ENCODE results near the gene PGPEP1.
A peak's percentile ranks its signal among the peaks of the same experiment; 100 is the strongest.
"Not testable (repeated sequence)": the region's sequence is repeated elsewhere in the genome, so short reads cannot be mapped to it uniquely, and the experiment has no call there.

Gene PGPEP1

DNA sequence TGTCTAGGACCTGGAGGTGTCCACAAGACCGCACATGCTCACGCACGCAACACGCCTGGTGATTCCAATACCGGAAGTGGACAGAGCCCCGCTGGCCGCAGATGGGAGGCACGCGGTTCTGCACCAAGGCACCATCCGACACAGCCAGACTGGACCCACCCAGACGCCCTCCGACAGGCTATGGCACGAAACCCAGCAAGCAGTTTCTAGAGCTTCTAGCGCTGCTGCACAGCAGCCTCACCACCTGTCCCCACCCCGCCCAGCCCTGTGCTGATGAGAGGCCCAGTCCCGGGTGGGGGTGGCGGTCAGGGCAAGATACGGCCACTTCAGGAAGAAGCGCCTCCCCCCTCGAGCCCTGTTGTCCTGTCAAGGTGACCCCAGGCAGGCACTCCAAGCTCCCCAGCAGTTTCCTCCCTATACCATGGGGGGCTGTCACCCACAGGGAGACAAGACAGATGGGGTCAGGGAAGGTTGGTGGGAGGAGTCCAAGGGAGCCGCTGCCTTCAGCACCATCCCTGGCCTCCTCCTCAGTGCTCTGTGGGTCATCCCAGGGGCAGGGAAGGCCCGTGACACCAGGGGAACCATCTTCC, 28.8 kb upstream of the PGPEP1 start:
- H3K27ac Mint-ChIP-seq = no peak overlapping the region
- H3K4me3 Mint-ChIP-seq = no peak overlapping the region
- H3K27me3 Mint-ChIP-seq = no peaks in the 10 kb centered on the region
- H3K9me3 Mint-ChIP-seq = no peaks in the 10 kb centered on the region
- ATAC-seq (replicated peaks) (no peak), DNase-seq (no peak)
- peaks cover 17 to 19% of the 10 kb centered on the region in 2 donors for H3K4me1 Mint-ChIP-seq (ENCODE audit: low read depth in 2 of 2)
- peaks cover 35% of the 10 kb centered on the region for H3K36me3 Mint-ChIP-seq (ENCODE audit: insufficient read depth)

DNA sequence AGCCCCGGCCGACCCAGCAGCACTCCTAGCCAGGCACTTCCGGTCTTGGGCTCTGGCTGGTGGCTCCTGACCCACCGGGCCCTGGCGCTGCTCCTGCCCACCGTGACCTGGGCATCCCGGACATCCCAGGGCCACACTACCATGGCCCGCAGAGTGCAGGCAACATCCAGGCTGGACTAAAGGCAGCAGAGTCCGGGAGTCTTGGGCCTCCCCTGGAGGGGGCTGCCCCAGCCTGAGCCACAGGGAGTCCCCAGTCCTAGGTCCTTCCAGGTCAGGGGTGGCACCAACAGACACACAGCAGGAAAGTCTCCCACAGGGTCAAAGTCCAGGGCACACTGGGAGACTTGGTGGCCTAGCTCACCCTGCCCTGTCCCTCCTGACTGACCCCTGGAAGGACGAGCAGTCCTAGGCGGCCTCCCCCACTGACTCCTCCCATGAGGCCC, 28.3 kb upstream of the PGPEP1 start:
- Mint-ChIP-seq H3K27ac (no peak overlapping the region), H3K27me3 (no peaks in the 10 kb centered on the region), H3K4me3 (no peak overlapping the region), H3K4me1 (ENCODE audit: low read depth in 2 of 2) (peaks cover 13 to 15% of the 10 kb centered on the region in 2 donors), H3K9me3 (no peaks in the 10 kb centered on the region), H3K36me3 (ENCODE audit: insufficient read depth) (peaks cover 30% of the 10 kb centered on the region)
- no peak for ATAC-seq (replicated peaks)
- DNase-seq = no peak

DNA sequence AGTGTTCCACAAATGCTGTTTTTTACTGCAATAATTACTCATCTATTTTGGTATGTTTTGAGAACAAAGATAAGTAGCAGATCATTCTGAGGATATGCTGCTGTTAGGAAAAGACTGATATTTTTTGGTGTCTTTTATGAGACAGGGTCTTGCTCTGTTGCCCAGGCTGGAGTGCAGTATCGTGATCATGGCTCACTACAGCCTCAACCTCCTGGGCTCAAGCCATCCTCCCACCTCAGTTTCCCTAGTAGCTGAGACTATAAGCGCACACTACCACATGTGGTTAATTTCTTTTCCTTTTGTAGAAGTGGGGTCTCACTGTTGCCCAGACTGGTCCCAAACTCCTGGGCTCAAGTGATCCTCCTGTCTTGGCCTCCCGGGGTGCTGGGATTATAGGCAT, 27.0 kb upstream of the PGPEP1 start:
- no peak overlapping the region for H3K27ac Mint-ChIP-seq
- peaks cover 30% of the 10 kb centered on the region for H3K36me3 Mint-ChIP-seq (ENCODE audit: insufficient read depth)
- no peak for ATAC-seq (replicated peaks)
- H3K27me3 Mint-ChIP-seq = no peaks in the 10 kb centered on the region
- DNase-seq = no peak
- H3K4me3 Mint-ChIP-seq = no peak overlapping the region
- H3K4me1 Mint-ChIP-seq (ENCODE audit: low read depth in 2 of 2) = peaks cover 16 to 18% of the 10 kb centered on the region in 2 donors
- H3K9me3 Mint-ChIP-seq = no peaks in the 10 kb centered on the region

DNA sequence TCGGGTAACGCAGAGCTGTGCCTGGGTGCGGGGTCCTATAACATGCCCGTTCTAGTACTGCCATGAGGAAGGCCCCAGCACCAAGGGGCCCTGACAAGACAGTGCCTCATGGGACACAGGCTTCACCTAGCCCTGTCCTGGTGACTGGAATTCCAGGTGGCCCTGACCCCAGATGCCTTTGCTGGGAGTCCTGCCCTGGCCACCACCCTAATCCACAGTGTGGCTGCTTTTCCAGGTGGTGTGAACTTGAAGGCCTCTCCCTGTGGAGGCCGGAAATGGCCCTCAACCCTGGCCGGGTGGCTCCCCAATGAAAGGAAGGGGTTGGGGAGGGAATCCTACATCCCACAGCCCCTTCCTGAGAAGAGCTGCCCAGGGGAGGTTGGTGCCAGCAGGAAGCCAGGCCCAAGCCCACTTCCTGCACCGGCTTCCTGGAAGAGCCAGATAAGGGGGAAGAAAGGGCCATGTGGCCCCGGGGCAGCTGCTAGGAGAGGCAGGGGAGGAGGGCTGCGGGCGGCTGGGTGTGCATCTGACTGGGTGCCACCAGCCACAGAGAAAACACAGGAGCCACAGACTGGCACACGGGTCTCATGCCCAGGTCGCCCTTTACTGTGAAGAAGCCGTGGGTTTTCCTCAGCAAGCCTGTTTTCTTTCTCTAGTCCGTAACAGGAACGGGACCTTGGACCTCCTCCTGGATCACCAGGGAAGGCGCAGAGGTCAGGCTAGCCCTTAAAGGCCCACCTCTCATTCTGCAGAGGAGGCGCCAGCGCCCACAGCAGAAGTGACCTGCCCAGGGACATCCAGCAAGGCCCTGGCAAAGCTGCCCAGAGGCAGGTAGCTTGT, 22.2 kb upstream of the PGPEP1 start:
- Mint-ChIP-seq H3K36me3 (ENCODE audit: insufficient read depth) (peaks cover 44% of the 10 kb centered on the region), H3K4me1 (ENCODE audit: low read depth in 2 of 2) (peaks cover 40% of the 10 kb centered on the region in 2 donors), H3K27me3 (no peaks in the 10 kb centered on the region), H3K27ac (peak overlapping the region; percentile 82 to 92), H3K4me3 (peak overlapping the region; percentile 66 to 80), H3K9me3 (no peaks in the 10 kb centered on the region)
- peak; percentile 35 to 44 (median 43) for DNase-seq
- peak; percentile 64 for ATAC-seq (replicated peaks)

DNA sequence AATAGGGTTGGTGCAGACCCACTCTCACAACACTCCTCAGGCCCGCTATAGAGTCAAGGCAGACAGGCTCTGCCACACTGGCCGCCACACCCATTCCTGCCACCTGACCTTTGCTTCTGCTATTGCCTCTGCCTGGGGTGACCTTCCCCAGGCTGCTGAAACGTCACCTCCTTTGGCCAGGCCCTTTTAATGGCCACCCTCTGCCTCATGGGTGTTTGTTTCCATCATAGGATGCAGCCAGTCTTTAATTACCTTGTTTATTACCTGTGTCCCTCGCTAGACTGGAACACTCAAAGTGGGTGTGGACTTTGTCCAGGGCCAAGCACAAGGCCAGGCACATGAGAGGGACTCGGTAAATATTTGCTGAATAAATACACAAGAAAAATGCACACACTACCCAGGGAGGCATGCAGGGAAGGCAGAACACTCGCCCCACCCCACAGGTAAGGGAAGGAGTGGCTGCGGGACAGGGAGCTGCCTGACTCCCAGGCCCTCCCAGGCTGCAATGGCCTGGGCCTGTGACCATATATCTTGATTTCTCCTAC, 20.7 kb upstream of the PGPEP1 start:
- Mint-ChIP-seq H3K9me3 (no peaks in the 10 kb centered on the region), H3K36me3 (ENCODE audit: insufficient read depth) (peaks cover 41% of the 10 kb centered on the region), H3K4me1 (ENCODE audit: low read depth in 2 of 2) (peaks cover 44 to 45% of the 10 kb centered on the region in 2 donors), H3K27me3 (no peaks in the 10 kb centered on the region), H3K27ac (peak overlapping the region; percentile 82 to 92), H3K4me3 (peak overlapping the region; percentile 71 to 80)
- DNase-seq (no peak), ATAC-seq (replicated peaks) (no peak)

DNA sequence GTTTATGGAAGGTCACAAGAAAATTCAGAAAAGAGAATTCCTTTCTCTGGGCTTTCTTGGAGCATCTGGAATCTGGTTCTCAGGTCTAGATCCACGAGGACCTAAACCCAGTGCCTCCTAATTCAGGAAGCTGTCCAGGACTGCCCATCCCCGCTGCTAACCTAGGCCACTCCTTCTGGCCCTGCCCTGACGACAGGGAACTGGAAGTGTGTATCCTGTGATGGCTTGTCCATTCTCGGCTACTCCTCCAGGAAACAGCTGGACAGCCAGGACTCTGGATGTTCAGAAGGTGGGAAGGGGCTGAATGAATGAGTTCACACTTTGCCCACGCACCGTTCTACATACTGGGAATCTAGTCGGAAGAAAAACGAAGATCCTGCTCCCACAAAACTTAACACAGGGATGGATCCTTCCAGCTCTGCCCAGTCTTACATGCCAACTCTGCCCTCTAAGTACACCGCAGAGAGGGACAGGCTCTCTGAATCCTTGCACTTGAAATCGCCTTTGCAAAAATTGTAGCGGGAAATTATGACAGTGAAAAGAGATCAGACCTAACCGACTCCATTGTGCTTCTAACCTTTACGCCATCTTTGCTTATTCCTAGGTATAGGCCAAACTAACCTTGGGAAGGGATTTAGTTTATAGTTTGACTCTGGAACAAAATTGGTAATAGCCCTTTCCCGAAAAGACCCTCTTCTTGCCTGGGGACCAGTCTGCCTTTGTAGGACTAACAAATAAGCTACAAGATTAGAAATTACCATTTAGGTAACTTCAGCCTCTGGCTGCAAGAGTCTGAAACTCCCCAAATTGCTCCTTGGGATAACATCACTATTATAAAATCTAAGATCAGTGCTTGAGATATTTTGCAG, 19.3 kb upstream of the PGPEP1 start:
- peak overlapping the region; percentile 83 to 84 for H3K4me3 Mint-ChIP-seq
- peaks cover 33% of the 10 kb centered on the region for H3K36me3 Mint-ChIP-seq (ENCODE audit: insufficient read depth)
- no peaks in the 10 kb centered on the region for H3K27me3 Mint-ChIP-seq
- H3K27ac Mint-ChIP-seq = peak overlapping the region; percentile 82 to 92
- no peak for DNase-seq
- ATAC-seq (replicated peaks) = no peak
- peaks cover 41 to 45% of the 10 kb centered on the region in 2 donors for H3K4me1 Mint-ChIP-seq (ENCODE audit: low read depth in 2 of 2)
- no peaks in the 10 kb centered on the region for H3K9me3 Mint-ChIP-seq

DNA sequence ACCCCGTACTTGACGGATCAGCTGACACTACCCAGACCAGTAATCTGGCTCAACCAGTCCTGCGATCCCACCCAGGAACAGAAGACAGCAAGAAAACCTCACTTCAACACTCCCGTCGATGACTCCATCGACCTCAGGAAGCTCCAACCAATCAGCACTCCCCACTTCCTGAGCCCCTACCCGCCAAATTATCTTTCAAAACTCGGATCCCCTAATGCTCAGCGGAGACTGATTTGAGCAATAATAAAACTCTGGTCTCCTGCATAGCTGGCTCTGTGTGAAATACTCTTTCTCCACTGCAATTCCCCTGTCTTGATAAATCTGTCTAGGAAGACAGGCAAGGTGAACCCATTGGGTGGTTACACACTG, 18.7 kb upstream of the PGPEP1 start:
- Mint-ChIP-seq H3K27ac (peak overlapping the region; percentile 71 to 92), H3K9me3 (no peaks in the 10 kb centered on the region), H3K4me3 (peak overlapping the region; percentile 83 to 84), H3K27me3 (no peaks in the 10 kb centered on the region), H3K4me1 (ENCODE audit: low read depth in 2 of 2) (peaks cover 41 to 45% of the 10 kb centered on the region in 2 donors), H3K36me3 (ENCODE audit: insufficient read depth) (peaks cover 28% of the 10 kb centered on the region)
- ATAC-seq (replicated peaks) (no peak), DNase-seq (no peak)

DNA sequence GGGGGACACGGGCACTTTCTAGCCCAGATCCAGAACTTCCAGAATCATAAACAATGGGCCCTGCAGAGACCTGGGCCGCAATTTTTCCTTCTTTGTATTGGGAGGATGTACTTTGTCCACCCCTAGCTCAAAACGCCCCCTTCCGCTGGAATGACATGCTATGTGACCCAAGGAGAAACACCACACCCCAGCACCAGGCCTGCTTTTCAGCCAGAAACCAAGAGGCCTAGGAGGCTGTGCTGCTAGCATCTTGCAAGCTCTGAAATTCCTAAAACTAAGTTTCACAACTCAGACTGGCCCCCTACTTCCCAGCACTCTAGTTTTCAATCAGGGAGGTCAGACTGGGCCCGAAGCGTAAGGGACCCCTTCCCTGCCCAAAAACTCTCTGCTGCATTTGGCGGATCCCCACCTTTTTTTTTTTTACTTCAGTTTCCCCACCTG, 18.1 kb upstream of the PGPEP1 start:
- Mint-ChIP-seq H3K4me3 (peak overlapping the region; percentile 83 to 84), H3K27me3 (no peaks in the 10 kb centered on the region), H3K9me3 (no peaks in the 10 kb centered on the region), H3K4me1 (ENCODE audit: low read depth in 2 of 2) (peaks cover 41 to 45% of the 10 kb centered on the region in 2 donors), H3K27ac (peak overlapping the region; percentile 92 to 94), H3K36me3 (ENCODE audit: insufficient read depth) (peaks cover 26% of the 10 kb centered on the region)
- no peak for ATAC-seq (replicated peaks)
- no peak for DNase-seq

DNA sequence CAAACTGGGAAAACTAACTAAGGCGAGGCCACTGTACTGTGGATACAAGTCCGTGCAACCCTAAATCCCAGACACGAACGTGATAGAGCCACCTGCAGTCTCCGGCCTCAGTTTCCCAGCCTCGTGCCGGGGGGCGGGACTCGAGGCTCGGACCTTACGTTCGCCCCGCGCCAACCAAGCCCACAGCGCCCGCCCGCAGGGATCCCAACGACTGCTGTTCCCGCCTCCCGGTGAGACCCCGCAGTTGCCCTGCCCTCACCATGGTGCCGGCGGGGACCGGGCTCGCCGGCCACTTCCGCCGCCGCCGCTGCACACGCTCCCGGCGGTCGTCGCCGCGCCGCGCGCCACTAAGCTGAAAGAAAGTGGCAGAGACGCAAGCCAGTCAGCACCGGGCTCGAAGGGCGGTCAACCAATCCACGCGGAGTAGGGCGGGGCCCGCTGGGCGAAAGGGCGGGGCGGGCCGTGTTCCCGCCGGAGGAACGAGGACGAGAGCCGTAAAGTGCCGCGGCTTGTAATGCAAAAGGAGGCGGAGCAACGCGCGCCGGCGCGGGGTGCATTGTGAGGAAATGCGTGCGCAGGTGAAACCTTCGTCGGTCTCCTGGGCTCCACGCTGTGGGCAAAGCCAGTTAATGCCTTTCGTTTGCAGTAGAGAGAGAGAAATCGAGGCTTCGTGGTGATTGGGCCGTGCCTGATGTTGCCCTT, 17.5 kb upstream of the PGPEP1 start, which contains the start of gene LSM4:
Gene LSM4, minus strand, starts transcription at position 318 of the 702 bp plus-strand sequence. Its CDS starts 56 bp downstream, at position 262.
- ATAC-seq (replicated peaks) (peak; percentile 91), DNase-seq (peak; percentile 98 to 99 (median 99))
- no peaks in the 10 kb centered on the region for H3K27me3 Mint-ChIP-seq
- H3K36me3 Mint-ChIP-seq (ENCODE audit: insufficient read depth) = peaks cover 21% of the 10 kb centered on the region
- no peaks in the 10 kb centered on the region for H3K9me3 Mint-ChIP-seq
- peak within 1 kb of the TSS; percentile 83 to 84 for H3K4me3 Mint-ChIP-seq
- H3K27ac Mint-ChIP-seq = peak within 1 kb of the TSS; percentile 92 to 94
- H3K4me1 Mint-ChIP-seq (ENCODE audit: low read depth in 2 of 2) = peaks cover 35 to 41% of the 10 kb centered on the region in 2 donors

DNA sequence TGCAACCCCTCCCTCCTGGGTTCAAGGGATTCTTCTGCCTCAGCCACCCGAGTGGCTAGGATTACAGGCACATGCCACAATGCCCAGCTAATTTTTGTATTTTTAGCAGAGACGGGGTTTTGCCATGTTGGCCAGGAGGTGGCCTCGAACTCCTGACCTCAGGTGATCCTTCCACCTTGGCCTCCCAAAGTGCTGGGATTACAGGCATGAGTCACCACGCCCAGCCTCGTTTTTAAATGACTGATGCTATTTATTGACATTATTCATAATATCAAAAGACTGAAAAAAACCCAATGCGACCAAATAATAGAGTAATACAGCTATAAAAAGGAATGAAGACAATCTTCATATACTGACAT, 16.0 kb upstream of the PGPEP1 start:
- H3K27ac Mint-ChIP-seq = peak overlapping the region; percentile 92 to 94
- peaks cover 14% of the 10 kb centered on the region for H3K36me3 Mint-ChIP-seq (ENCODE audit: insufficient read depth)
- H3K4me1 Mint-ChIP-seq (ENCODE audit: low read depth in 2 of 2) = peaks cover 33 to 34% of the 10 kb centered on the region in 2 donors

DNA sequence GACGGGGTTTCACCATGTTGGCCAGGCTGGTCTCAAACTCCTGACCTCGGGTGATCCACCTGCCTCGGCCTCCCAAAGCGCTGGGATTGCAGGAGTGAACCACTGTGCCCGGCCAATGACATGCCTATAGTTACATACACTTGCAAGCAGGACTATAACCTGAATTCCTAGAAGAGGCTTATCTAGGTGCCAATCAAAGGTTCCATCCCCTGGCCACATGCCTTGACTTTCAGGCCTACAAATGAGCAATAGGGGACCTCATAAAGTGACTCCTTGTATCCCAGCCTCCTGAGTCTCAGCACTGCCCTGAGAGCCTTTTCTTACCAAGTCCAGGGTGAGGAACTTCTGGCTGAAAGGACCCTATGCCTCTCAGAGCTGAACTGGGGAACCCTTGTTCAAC, 13.6 kb upstream of the PGPEP1 start:
- Mint-ChIP-seq H3K4me1 (ENCODE audit: low read depth in 2 of 2) (peaks cover 16 to 23% of the 10 kb centered on the region in 2 donors), H3K4me3 (no peak overlapping the region), H3K9me3 (no peaks in the 10 kb centered on the region), H3K27ac (no peak overlapping the region), H3K36me3 (ENCODE audit: insufficient read depth) (peaks cover 10% of the 10 kb centered on the region), H3K27me3 (no peaks in the 10 kb centered on the region)
- no peak for DNase-seq
- ATAC-seq (replicated peaks) = no peak

More for the DNA sequence above, 16.0 kb upstream of the PGPEP1 start:
- DNase-seq; H3K9me3 Mint-ChIP-seq; ATAC-seq (replicated peaks); H3K27me3 Mint-ChIP-seq: not testable (repeated sequence)
- peak overlapping the region in 1 of 2 donors; percentile 55 for H3K4me3 Mint-ChIP-seq

DNA sequence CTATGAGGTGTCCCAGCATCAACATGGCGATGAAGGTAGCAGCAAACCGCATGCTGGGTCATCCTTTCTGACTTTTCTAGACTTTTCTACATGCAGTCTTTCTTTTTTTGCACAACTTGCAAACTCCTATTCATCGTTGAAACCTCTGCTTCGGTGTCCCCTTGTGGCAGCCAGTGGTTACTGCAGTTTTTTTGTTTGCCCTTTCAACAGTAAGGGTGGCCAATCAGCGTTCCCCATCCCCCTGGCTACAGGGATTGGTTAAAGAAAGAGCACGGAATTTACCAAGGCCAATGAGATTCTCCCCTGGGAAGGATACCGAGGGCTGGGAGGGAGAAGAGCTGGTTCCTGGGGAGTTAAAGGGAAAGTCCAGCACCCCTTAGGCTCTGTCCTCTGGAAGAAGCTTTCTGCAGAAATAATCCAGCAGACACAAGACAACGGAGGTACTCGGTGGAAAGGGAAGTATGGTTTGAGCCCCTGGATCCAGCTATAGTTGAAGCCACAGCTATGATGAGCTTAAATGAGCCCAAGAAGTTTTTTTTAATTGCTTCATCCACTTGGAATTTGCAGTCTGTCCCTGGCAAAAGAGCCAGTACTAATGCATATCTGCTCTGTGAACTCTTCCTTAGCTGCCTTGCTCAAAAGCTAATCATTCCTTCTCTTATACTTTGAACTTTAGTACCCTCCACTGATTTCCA, 11.9 kb upstream of the PGPEP1 start:
- ATAC-seq (replicated peaks) = peak; percentile 96

More for the DNA sequence above, 11.9 kb upstream of the PGPEP1 start:
- no peaks in the 10 kb centered on the region for H3K9me3 Mint-ChIP-seq
- H3K36me3 Mint-ChIP-seq (ENCODE audit: insufficient read depth) = no peaks in the 10 kb centered on the region
- H3K27ac Mint-ChIP-seq = peak overlapping the region in 1 of 2 donors; percentile 13
- DNase-seq = peak; percentile 80 to 82 (median 81)
- peak overlapping the region; percentile 49 to 55 for H3K4me3 Mint-ChIP-seq
- H3K27me3 Mint-ChIP-seq = no peaks in the 10 kb centered on the region
- H3K4me1 Mint-ChIP-seq (ENCODE audit: low read depth in 2 of 2) = peaks cover 5 to 9% of the 10 kb centered on the region in 2 donors
